ENCODE measurements around the gene CRIP1. TPM values are rescaled to one million over a fixed set of nuclear protein-coding genes. Genes with fewer than 3 reads are reported as not detected.

The CRIP1 gene
- total RNA-seq, 1 donor from 2014 or later: not detected

- no peak overlapping the region for H3K4me3 ChIP-seq (ENCODE audit: low read depth, low read length)
- DNase-seq (ENCODE audit: low read depth) (no peak), FAIRE-seq (no peak)
- peaks cover 5% of the 10 kb centered on the region for H3K36me3 ChIP-seq (ENCODE audit: control insufficient read depth, insufficient read depth, low read length)
- TF ChIP-seq CTCF (IDR thresholded peaks at IDR 0.05; ENCODE audit: insufficient read depth, low read length, severe bottlenecking): no peak
- no peaks in the 10 kb centered on the region for H3K27me3 ChIP-seq (ENCODE audit: control insufficient read depth, insufficient read depth, low read length)
Observed at GRCh38 chr14:105495101-105495989, 8.7 kb downstream of the CRIP1 start.

GRCh38 chr14:105495990-105496830, 9.5 kb downstream of the CRIP1 start:
- no peak overlapping the region for H3K4me3 ChIP-seq (ENCODE audit: low read depth, low read length)
- no peak for FAIRE-seq
- H3K36me3 ChIP-seq (ENCODE audit: control insufficient read depth, insufficient read depth, low read length): peaks cover 5% of the 10 kb centered on the region
- no peak for DNase-seq (ENCODE audit: low read depth)
- no peaks in the 10 kb centered on the region for H3K27me3 ChIP-seq (ENCODE audit: control insufficient read depth, insufficient read depth, low read length)
- TF ChIP-seq CTCF (IDR thresholded peaks at IDR 0.05; ENCODE audit: insufficient read depth, low read length, severe bottlenecking): no peak

GRCh38 chr14:105496831-105497591, 10.3 kb downstream of the CRIP1 start:
- Histone ChIP-seq H3K36me3 (ENCODE audit: control insufficient read depth, insufficient read depth, low read length) (peaks cover 5% of the 10 kb centered on the region), H3K4me3 (ENCODE audit: low read depth, low read length) (no peak overlapping the region), H3K27me3 (ENCODE audit: control insufficient read depth, insufficient read depth, low read length) (no peaks in the 10 kb centered on the region)
- no peak for TF ChIP-seq CTCF (IDR thresholded peaks at IDR 0.05; ENCODE audit: insufficient read depth, low read length, severe bottlenecking)
- DNase-seq (ENCODE audit: low read depth) (no peak), FAIRE-seq (no peak)

- TF ChIP-seq CTCF (IDR thresholded peaks at IDR 0.05; ENCODE audit: insufficient read depth, low read length, severe bottlenecking): no peak
- no peak for DNase-seq (ENCODE audit: low read depth)
- no peaks in the 10 kb centered on the region for H3K27me3 ChIP-seq (ENCODE audit: control insufficient read depth, insufficient read depth, low read length)
- FAIRE-seq: no peak
- no peak overlapping the region for H3K4me3 ChIP-seq (ENCODE audit: low read depth, low read length)
- peaks cover 3% of the 10 kb centered on the region for H3K36me3 ChIP-seq (ENCODE audit: control insufficient read depth, insufficient read depth, low read length)
Observed at GRCh38 chr14:105497671-105498429, 11.2 kb downstream of the CRIP1 start.

Data from bronchial epithelial cell (primary cell).